Neural crest cell (in vitro differentiated cells): ENCODE results near the gene PHKB. TPM values are rescaled to one million over a fixed set of nuclear protein-coding genes. Genes with fewer than 3 reads are reported as not detected.
A peak's percentile ranks its signal among the peaks of the same experiment; 100 is the strongest.

Experiments used
- DNase-seq: peaks from one replicate; pipeline ENCODE4 v3.0.0; 2021; ENCODE audit warnings: low read depth, mixed read lengths, low spot score
- H3K27ac Mint-ChIP-seq: one replicate; pipeline ENCODE4 v1.8.0; 2021; ENCODE audit warnings: mild to moderate bottlenecking, mixed read lengths; ENCODE audit not compliant: unreplicated experiment
- H3K27me3 Mint-ChIP-seq: 2 replicates; pipeline ENCODE4 v1.8.0; 2021; ENCODE audit warnings: low read depth, mild to moderate bottlenecking, mixed read lengths
- H3K36me3 Mint-ChIP-seq: 2 replicates; pipeline ENCODE4 v1.8.0; 2021; ENCODE audit warnings: low read depth, mild to moderate bottlenecking, mixed read lengths
- H3K4me1 Mint-ChIP-seq: 2 replicates; pipeline ENCODE4 v1.8.0; 2021; ENCODE audit warnings: mixed read lengths
- H3K4me3 Mint-ChIP-seq: one replicate; pipeline ENCODE4 v1.8.0; 2021; ENCODE audit warnings: mild to moderate bottlenecking, mixed read lengths
- H3K9me3 Mint-ChIP-seq: 2 replicates; pipeline ENCODE4 v1.8.0; 2021; ENCODE audit warnings: mixed read lengths
- long read RNA-seq: library from polyadenylated mRNA; unstranded; transcript quantifications from one replicate; pipeline ENCODE4 v2.0.0, GENCODE V29; 2020
- total RNA-seq: library from RNA; stranded (reverse); gene quantifications from 2 replicates; pipeline ENCODE4 v1.2.1, GENCODE V29; 2021
- TF ChIP-seq, protein P1 (sequence below): fragments of 200-600 bp; sonication (generic); conservative IDR thresholded peaks from 2 replicates; pipeline ENCODE4 v1.5.0; 2021; ENCODE audit warnings: antibody characterized with exemption, mild to moderate bottlenecking

The PHKB gene
- total RNA-seq: 61.2 and 67.0 TPM in 2 replicates
- long read RNA-seq, partial matches to known transcripts: 14 of 23 reads
- long read RNA-seq, other reads (novel, unspliced or antisense): 9 of 23 reads

DNA sequence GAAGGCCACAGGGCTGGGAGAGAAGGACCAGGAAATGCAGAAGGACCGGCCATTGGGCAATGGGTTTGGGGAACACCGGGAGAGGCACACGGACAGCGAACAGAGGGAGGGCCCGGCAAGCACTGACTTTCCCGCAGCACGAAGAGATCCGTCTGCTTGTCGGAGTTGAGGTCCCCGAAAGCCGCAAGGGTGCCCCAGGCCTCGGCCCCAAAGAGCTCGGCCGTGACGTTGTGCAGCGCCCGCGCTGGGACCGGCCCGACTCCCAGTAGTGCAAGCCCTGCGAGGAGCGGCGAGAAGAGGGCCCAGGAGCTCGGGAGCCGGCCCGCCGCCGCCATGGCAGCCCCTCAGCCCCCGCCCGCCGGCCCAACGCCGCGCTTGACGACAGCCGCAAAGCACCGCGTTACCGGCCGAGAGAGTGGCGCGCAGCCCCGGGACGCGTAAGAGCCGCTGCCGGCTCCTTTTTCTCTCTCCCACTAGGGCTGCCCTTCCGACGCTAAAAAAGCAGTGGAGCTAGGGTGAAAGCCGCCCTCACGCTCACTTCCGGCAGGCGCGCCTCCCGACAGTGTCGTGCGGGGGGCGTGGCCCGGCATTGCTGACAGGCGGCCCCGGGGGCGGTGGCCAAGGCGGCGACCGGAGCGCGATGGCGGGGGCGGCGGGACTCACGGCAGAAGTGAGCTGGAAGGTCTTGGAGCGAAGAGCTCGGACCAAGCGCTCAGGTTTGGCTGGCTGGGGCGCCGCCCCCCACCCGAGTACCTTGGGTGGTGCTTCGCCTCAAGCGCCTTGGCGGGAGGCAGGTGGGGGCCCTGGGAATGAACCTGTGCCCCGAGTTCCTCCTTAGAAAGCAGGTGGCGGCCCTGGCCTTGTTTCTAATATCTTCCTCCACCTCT lies at the start of gene PHKB, which contains the start of gene ITFG1:
TSS of gene PHKB (plus strand) at position 621 of the 887 bp plus-strand sequence. CDS start at position 641, 20 bp downstream.
TSS of gene ITFG1 (minus strand) at position 353 of the 887 bp plus-strand sequence. CDS start at position 335, 18 bp downstream.
- DNase-seq: peak; percentile 86
- no peaks in the 10 kb centered on the region for H3K36me3 Mint-ChIP-seq
- peak within 1 kb of the TSS; percentile 95 for H3K4me3 Mint-ChIP-seq
- H3K9me3 Mint-ChIP-seq: no peaks in the 10 kb centered on the region
- TF ChIP-seq, protein P1, sequence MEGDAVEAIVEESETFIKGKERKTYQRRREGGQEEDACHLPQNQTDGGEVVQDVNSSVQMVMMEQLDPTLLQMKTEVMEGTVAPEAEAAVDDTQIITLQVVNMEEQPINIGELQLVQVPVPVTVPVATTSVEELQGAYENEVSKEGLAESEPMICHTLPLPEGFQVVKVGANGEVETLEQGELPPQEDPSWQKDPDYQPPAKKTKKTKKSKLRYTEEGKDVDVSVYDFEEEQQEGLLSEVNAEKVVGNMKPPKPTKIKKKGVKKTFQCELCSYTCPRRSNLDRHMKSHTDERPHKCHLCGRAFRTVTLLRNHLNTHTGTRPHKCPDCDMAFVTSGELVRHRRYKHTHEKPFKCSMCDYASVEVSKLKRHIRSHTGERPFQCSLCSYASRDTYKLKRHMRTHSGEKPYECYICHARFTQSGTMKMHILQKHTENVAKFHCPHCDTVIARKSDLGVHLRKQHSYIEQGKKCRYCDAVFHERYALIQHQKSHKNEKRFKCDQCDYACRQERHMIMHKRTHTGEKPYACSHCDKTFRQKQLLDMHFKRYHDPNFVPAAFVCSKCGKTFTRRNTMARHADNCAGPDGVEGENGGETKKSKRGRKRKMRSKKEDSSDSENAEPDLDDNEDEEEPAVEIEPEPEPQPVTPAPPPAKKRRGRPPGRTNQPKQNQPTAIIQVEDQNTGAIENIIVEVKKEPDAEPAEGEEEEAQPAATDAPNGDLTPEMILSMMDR: no peak
- peak within 1 kb of the TSS; percentile 97 for H3K27ac Mint-ChIP-seq
- H3K27me3 Mint-ChIP-seq: no peaks in the 10 kb centered on the region
- H3K4me1 Mint-ChIP-seq: peaks cover 68% of the 10 kb centered on the region

- H3K4me3 Mint-ChIP-seq: no peak overlapping the region
- no peaks in the 10 kb centered on the region for H3K9me3 Mint-ChIP-seq
- TF ChIP-seq, protein P1: no peak
- no peak for DNase-seq
- no peak overlapping the region for H3K27ac Mint-ChIP-seq
- no peaks in the 10 kb centered on the region for H3K27me3 Mint-ChIP-seq
- no peaks in the 10 kb centered on the region for H3K4me1 Mint-ChIP-seq
- H3K36me3 Mint-ChIP-seq: peaks cover 15% of the 10 kb centered on the region
Observed at GRCh38 chr16:47413041-47413440, 48.1 kb upstream of the PHKB start.

DNA sequence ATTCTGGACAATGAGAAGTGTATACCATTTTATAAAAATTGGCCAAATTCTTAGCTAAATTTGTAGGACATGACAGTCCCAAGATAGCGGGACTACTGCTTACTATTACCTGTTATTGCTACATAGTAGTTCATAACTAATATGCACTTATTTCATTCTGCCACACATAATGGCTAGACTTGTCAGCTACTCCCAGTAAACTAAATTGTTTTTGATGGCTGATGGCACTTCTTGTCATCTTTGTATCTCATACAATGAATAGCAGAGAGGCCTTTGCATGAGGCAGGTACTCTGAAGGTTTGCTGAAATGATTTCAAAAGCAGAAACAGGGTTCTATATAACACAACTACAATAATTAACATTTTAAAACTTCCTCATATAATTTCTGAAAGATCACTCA lies 44.3 kb upstream of the PHKB start:
- H3K4me3 Mint-ChIP-seq: no peak overlapping the region
- no peaks in the 10 kb centered on the region for H3K9me3 Mint-ChIP-seq
- no peaks in the 10 kb centered on the region for H3K4me1 Mint-ChIP-seq
- TF ChIP-seq, protein P1: no peak
- no peak for DNase-seq
- H3K27me3 Mint-ChIP-seq: no peaks in the 10 kb centered on the region
- H3K36me3 Mint-ChIP-seq: peaks cover 21% of the 10 kb centered on the region
- no peak overlapping the region for H3K27ac Mint-ChIP-seq

GRCh38 chr16:47424846-47425245 lies 36.3 kb upstream of the PHKB start:
- H3K27me3 Mint-ChIP-seq: no peaks in the 10 kb centered on the region
- no peak overlapping the region for H3K27ac Mint-ChIP-seq
- H3K9me3 Mint-ChIP-seq: peaks cover 3% of the 10 kb centered on the region
- no peaks in the 10 kb centered on the region for H3K4me1 Mint-ChIP-seq
- TF ChIP-seq, protein P1: no peak
- peaks cover 53% of the 10 kb centered on the region for H3K36me3 Mint-ChIP-seq
- DNase-seq: peak; percentile 12
- H3K4me3 Mint-ChIP-seq: no peak overlapping the region

GRCh38 chr16:47426806-47427205 lies 34.3 kb upstream of the PHKB start:
- H3K9me3 Mint-ChIP-seq: peaks cover 9% of the 10 kb centered on the region
- TF ChIP-seq, protein P1: no peak
- DNase-seq: no peak
- no peaks in the 10 kb centered on the region for H3K4me1 Mint-ChIP-seq
- H3K27ac Mint-ChIP-seq: no peak overlapping the region
- H3K36me3 Mint-ChIP-seq: peaks cover 56% of the 10 kb centered on the region
- H3K27me3 Mint-ChIP-seq: no peaks in the 10 kb centered on the region
- no peak overlapping the region for H3K4me3 Mint-ChIP-seq
